Progenitor cell of endocrine pancreas (in vitro differentiated cells): Measurements from ENCODE around the gene ANKRD50. TPM values are rescaled to one million over a fixed set of nuclear protein-coding genes. Genes with fewer than 3 reads are reported as not detected.

Experiments used
- DNase-seq: peaks from one replicate; pipeline ENCODE4 v3.0.0; 2021; ENCODE audit warnings: low spot score; ENCODE audit not compliant: unreplicated experiment
- H3K27ac Mint-ChIP-seq: 2 replicates; pipeline ENCODE4 v1.8.0; 2021; ENCODE audit warnings: mild to moderate bottlenecking, moderate library complexity, mixed read lengths
- H3K27me3 Mint-ChIP-seq: 2 replicates; pipeline ENCODE4 v1.8.0; 2021; ENCODE audit warnings: mixed read lengths
- H3K36me3 Mint-ChIP-seq: 2 replicates; pipeline ENCODE4 v1.8.0; 2022; ENCODE audit warnings: mixed read lengths; ENCODE audit not compliant: insufficient read depth
- H3K4me1 Mint-ChIP-seq: 2 replicates; pipeline ENCODE4 v1.8.0; 2021; ENCODE audit warnings: low read depth, mixed read lengths
- H3K4me3 Mint-ChIP-seq: 2 replicates; pipeline ENCODE4 v1.8.0; 2021; ENCODE audit warnings: low read depth, mild to moderate bottlenecking, moderate library complexity, mixed read lengths
- H3K9me3 Mint-ChIP-seq: 2 replicates; pipeline ENCODE4 v1.8.0; 2021; ENCODE audit warnings: low read depth, mixed read lengths
- total RNA-seq: library from RNA; stranded (reverse); gene quantifications from 2 replicates; pipeline ENCODE4 v1.2.1, GENCODE V29; 2021
- TF ChIP-seq, protein P1 (sequence below): fragments of 200-600 bp; sonication (generic); IDR thresholded peaks from one replicate; pipeline ENCODE4 v1.5.0; 2021; ENCODE audit warnings: antibody characterized with exemption, mild to moderate bottlenecking; ENCODE audit not compliant: unreplicated experiment

Gene ANKRD50
- total RNA-seq, 1 donor from 2014 or later: 28.0 TPM

DNA sequence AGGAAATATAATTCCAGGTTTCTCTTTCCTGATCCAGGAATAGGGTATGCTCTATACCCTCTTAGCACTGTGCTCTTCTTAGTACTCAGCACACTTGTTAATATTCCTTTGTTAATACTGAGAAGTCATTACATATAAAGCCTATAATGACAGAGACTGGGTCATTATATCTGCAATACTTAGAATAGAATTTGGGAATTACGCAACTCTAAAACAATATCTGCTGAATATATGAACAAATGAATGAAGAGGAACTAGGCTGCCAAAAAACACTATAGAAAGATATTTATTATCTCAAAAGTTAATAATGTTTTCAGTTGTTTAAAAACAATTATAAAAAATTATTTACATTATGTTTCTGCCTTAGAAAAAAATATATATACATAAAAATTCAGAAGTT lies 36.4 kb upstream of the ANKRD50 start:
- Mint-ChIP-seq H3K4me3 (no peak overlapping the region), H3K27ac (no peak overlapping the region), H3K9me3 (no peaks in the 10 kb centered on the region), H3K36me3 (no peaks in the 10 kb centered on the region), H3K4me1 (peaks cover 2% of the 10 kb centered on the region), H3K27me3 (no peaks in the 10 kb centered on the region)
- TF ChIP-seq, protein P1, sequence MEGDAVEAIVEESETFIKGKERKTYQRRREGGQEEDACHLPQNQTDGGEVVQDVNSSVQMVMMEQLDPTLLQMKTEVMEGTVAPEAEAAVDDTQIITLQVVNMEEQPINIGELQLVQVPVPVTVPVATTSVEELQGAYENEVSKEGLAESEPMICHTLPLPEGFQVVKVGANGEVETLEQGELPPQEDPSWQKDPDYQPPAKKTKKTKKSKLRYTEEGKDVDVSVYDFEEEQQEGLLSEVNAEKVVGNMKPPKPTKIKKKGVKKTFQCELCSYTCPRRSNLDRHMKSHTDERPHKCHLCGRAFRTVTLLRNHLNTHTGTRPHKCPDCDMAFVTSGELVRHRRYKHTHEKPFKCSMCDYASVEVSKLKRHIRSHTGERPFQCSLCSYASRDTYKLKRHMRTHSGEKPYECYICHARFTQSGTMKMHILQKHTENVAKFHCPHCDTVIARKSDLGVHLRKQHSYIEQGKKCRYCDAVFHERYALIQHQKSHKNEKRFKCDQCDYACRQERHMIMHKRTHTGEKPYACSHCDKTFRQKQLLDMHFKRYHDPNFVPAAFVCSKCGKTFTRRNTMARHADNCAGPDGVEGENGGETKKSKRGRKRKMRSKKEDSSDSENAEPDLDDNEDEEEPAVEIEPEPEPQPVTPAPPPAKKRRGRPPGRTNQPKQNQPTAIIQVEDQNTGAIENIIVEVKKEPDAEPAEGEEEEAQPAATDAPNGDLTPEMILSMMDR: no peak
- no peak for DNase-seq

DNA sequence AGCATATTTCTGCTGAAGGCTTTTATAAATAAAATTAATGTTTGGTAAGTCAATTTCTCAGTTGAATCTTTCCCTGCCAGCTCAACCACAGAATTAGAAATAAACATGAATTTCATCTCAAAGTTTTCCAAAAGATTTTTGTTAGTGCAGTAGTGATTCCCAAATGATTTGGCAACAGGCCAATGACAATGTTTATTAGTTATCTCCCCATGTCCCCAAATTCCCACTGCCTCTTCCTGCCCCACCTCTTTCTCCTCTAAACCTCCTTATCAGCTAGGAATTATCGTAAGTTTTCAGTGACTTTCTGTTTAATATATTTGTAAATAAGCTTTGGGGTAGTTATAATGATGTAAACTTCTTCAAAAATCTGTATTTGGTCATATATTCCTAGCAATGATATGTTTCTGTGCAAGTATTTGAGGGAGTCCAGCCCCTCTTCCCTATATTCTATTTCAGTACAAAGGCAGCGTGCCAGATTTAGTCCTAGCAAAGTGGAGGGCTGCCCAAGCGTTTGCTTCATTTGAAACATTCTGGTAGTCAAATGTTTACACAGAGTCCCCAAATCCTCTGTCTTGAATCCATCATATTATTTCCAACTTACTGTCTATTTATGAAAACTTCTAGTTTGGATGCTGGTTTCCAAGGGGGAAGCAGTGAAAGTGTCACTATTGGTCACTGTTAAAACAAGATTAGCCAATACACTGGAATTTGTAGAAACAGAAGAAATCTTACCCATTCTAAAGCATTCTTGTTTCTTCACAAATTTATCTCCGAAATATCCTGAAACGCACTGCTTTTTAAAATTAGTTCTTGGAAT lies 33.7 kb upstream of the ANKRD50 start:
- Mint-ChIP-seq H3K36me3 (no peaks in the 10 kb centered on the region), H3K27me3 (no peaks in the 10 kb centered on the region), H3K4me1 (no peaks in the 10 kb centered on the region), H3K9me3 (no peaks in the 10 kb centered on the region), H3K27ac (no peak overlapping the region), H3K4me3 (no peak overlapping the region)
- DNase-seq: no peak
- TF ChIP-seq, protein P1: no peak

DNA sequence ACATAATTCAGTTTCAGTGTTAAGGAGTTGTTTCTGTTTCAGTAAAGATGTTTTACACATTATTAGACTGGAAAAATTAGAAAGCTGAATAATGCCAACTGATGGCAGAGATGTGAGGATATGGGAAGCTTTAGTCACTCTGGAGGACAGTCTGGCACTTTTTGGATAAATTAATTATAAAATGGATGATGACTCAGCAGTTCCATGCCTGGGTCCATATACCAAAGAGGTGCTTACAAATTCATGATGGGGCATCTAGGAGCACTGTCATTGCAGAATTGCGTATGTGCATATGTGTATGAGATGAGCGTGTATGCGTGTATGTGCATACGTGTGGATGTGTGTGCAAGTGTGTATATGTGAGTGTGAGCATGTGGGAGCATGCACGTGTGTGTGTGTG lies 31.2 kb upstream of the ANKRD50 start:
- no peak overlapping the region for H3K27ac Mint-ChIP-seq
- TF ChIP-seq, protein P1: no peak
- no peaks in the 10 kb centered on the region for H3K36me3 Mint-ChIP-seq
- H3K4me3 Mint-ChIP-seq: no peak overlapping the region
- H3K9me3 Mint-ChIP-seq: no peaks in the 10 kb centered on the region
- H3K4me1 Mint-ChIP-seq: no peaks in the 10 kb centered on the region
- H3K27me3 Mint-ChIP-seq: no peaks in the 10 kb centered on the region
- no peak for DNase-seq

DNA sequence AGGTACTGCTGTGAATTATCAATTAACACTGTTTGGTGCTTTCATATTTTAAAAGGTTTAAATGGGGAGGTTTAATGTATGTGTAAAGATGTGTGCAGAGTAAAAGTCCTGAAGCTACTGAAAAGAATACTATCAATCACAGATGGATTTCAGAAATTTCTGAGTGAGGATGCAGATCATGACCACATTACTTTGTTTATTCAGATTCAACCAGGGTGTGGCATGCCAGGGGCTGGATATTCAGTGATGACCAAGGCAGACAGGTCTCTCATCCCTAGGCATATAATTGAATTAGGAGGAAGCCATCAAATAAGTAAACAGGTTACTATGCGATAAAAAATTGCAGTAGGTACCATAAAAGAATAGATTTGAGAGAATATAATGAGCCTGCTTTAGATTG lies 28.0 kb upstream of the ANKRD50 start:
- DNase-seq: no peak
- Mint-ChIP-seq H3K4me3 (no peak overlapping the region), H3K4me1 (peaks cover 3% of the 10 kb centered on the region), H3K9me3 (no peaks in the 10 kb centered on the region), H3K27ac (no peak overlapping the region), H3K36me3 (no peaks in the 10 kb centered on the region), H3K27me3 (no peaks in the 10 kb centered on the region)
- TF ChIP-seq, protein P1: no peak

DNA sequence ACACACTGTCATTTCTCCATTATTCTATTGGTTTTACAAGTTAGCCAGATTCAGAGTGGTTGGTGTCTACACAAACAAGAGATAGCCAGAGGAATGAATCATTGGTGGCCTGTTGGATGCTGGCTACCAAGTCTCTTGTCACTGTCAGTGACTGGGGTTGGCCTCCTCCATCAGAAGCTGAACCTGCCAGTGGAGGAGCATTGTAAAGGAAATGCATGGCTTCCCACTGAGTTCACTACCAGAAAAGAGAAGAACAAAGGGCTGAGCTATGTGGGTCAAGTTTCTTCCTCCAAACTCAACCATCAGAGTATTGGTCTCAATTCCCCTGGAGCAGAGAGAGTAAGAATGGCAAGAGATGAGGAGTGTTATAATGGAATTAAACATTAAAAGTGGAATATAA lies 26.5 kb upstream of the ANKRD50 start:
- Mint-ChIP-seq H3K27ac (no peak overlapping the region), H3K36me3 (no peaks in the 10 kb centered on the region), H3K9me3 (no peaks in the 10 kb centered on the region), H3K27me3 (no peaks in the 10 kb centered on the region), H3K4me1 (peaks cover 3% of the 10 kb centered on the region), H3K4me3 (no peak overlapping the region)
- TF ChIP-seq, protein P1: no peak
- no peak for DNase-seq
